ENCODE data around the gene VEGFA.

Gene VEGFA

DNA sequence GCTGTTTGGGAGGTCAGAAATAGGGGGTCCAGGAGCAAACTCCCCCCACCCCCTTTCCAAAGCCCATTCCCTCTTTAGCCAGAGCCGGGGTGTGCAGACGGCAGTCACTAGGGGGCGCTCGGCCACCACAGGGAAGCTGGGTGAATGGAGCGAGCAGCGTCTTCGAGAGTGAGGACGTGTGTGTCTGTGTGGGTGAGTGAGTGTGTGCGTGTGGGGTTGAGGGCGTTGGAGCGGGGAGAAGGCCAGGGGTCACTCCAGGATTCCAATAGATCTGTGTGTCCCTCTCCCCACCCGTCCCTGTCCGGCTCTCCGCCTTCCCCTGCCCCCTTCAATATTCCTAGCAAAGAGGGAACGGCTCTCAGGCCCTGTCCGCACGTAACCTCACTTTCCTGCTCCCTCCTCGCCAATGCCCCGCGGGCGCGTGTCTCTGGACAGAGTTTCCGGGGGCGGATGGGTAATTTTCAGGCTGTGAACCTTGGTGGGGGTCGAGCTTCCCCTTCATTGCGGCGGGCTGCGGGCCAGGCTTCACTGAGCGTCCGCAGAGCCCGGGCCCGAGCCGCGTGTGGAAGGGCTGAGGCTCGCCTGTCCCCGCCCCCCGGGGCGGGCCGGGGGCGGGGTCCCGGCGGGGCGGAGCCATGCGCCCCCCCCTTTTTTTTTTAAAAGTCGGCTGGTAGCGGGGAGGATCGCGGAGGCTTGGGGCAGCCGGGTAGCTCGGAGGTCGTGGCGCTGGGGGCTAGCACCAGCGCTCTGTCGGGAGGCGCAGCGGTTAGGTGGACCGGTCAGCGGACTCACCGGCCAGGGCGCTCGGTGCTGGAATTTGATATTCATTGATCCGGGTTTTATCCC is at the start of gene VEGFA:
Gene VEGFA, plus strand, starts transcription at position 686 of the 846 bp plus-strand sequence.
- in situ Hi-C loops (cut with MboI; ENCODE audit: low sequenced_read_pairs): loop anchor here (10.0 kb wide), 1 partner anchor 305 kb away; no protein-coding TSS in a partner anchor

DNA sequence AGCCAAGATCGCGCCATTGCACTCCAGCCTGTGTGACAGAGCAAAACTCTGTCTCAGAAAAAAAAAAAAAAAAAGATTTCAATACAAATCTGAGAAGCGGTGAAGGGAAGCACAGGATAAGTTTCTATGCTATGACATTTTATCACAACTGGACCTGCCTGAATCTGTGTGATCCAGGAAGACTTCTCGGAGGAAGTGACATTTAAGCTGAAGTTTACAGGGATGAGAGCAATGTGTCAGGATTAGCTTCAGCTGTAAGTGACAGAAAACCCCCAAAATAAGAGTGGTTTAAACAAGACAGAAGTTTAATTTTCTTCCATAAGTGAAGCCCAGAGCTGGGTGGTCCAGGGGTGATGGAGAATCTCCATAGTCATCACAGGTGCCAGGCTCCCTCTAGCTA is 49.0 kb upstream of the VEGFA start:
- in situ Hi-C loops (cut with MboI; ENCODE audit: low sequenced_read_pairs): no loop called here

DNA sequence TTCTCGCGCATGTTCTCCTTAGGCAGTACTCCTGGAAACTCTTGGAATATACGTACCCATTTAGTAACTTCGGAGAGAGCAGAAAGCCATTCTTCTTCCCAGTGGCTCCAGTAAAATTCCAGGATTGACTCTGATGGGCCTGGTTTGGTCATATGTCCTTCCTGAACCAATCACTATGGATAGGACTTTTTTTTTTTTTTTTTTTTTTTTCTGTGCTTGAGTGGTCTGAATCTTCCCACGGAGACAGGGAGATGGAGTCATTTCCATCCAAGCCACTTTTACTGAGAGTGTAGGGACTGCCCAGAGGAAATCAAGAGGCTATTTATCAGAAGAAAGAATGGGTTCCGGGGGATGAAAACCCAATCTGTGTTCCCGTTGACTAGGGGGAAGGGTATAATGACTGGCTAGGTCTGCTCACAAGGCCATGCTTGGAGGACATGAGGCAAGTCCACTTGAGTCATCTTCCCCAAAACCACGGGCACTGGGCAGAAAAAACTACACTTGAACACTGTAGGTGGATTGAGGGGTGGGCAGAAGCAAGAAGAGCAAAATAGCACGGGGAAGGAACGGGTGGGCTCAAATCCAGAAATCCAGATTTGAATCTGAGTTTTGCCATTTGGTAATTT is 47.0 kb upstream of the VEGFA start:
- in situ Hi-C loops (cut with MboI; ENCODE audit: low sequenced_read_pairs): no loop called here

DNA sequence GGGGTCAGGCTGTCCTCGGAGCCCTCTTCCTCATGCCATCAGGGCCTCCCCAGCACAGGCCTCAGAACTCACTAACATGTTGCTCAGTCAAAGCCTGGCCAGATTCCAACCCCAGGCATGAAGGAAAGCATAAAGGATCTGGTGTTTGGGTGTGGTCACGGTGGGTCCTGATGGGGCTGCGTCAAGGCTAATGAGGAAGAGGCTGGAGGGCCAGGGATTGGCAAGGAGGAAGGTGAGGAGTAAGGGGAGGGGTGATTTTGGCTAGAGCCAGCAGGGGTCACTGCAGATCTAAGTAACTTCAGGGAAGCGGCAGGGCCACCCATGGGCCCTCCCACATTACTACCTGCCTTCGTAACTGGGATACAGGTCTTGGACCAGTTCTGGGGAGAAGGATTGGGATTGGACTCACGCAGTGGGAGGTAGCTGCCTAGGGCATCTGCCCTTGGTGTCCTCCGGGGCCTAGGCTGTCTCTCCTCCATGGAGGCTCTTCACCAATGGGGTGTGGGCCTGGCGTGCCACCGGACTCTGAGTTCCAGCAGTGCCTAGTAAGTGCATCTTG is 46.2 kb upstream of the VEGFA start:
- in situ Hi-C loops (cut with MboI; ENCODE audit: low sequenced_read_pairs): no loop called here

DNA sequence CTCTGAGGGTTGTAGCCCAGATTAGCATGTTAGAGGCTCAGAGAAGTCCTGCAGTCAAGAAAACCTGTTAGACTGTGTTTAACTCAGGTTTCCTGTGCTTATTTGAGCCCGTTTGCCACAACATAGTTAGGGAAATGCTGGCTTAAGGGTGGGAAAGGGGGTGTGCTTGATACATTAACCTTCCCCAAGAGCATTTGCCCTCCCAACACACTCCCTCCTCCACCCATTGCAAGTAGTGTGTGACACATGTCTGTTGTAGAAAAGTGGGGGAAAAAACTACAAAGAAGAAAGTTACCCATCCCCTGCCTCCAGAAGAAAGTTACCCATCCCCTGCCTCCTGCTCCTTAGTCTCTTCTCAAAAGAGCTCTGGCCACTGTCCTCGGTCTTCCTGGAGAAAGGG is 45.7 kb upstream of the VEGFA start:
- in situ Hi-C loops (cut with MboI; ENCODE audit: low sequenced_read_pairs): no loop called here

DNA sequence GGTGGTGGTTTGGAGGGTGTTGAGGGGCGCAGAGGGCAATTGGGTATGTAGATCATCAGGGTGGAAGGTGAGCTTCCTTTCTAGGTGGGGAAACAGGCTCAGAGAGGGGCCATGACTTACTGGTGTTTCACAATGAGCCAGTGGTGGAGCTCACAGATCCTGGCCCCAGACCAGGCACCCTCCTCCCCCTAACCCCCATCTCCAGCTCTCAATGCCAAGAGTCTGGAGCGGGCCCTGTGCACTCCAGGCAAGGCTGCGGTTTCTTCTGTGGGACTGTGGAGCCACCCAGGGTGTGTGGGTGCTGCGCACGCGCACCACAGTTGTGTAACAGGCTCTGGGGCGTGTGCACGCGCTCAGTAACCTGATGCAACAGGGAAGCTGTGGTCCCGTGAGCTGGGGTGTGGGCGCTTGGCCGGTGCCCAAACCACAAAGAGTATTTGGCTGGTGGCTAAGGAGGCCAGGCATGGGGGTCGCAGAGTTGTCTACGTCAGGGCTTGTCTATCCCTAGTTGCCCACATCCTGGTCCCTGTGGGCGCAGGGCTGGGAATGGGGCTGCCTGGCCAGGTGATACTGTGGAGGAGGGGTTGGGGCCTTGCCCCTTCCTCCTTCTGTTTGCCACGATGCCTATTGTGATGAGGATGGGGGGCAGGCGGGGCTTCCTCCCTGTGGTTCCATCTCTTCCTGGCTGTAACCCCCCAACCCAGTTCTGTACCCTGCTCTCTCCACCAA is 44.9 kb upstream of the VEGFA start:
- in situ Hi-C loops (cut with MboI; ENCODE audit: low sequenced_read_pairs): no loop called here

DNA sequence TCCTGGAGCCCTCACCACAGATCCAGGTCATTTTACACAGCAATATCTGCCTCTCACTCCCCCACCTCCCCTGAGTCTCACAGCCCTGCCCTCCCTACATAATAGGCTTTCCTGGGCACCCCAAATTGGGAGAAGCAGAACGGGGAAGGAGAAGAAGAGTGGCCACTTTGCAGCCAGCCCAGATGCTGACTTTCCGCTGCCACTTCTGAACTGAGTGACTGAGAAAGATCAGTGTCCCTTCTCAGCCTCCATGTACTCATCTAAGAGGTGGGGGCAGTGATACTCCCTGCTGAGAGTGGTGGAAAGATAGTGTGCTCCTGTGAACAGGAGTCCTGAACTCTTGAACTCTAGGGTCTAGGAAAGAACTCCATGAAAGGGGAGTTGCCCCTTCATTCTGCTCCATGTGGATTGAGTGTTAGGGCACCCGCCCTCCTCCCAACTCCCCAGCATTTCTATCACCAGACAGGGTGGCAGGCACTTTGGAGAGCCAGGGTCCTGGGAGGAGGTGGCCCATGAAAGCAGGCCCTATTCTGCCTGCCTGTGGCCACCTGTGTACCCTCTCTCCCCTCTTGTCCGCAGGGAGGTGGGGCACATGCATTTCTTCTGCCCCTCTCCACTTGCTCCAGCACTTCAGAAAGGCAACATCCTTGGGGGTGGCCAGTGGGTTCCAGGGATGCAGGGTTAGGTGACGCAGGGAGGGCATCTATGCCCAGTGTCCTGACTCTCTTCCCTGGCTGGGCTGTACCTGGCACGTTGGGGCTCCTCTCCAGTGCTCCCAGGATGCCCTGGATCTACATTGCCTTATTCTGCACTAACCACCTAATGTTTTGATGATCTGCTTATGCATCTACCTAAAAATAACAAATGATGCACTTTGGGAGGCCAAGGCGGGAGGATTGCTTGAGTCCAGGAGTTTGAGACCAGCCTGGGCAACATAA is 44.1 kb upstream of the VEGFA start:
- in situ Hi-C loops (cut with MboI; ENCODE audit: low sequenced_read_pairs): no loop called here

DNA sequence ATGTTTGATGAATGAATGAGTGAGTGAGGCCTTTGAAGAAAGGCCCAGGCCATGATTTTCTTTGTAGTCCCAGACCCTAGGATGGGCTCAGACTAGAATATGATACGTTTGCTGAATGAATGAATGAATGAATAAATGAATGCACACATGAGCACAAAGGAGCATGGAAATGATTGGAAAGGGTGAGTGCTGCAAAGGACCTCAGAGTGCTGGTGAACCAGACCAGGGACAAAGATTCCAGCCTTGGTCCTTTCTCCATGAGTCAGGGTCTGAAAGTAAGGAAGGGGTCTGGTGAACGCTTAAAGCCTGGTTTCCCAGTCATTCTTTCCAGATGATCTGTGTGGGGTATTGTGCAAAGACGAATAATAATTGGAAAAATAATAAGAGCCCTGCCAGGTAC is 42.4 kb upstream of the VEGFA start:
- in situ Hi-C loops (cut with MboI; ENCODE audit: low sequenced_read_pairs): no loop called here

DNA sequence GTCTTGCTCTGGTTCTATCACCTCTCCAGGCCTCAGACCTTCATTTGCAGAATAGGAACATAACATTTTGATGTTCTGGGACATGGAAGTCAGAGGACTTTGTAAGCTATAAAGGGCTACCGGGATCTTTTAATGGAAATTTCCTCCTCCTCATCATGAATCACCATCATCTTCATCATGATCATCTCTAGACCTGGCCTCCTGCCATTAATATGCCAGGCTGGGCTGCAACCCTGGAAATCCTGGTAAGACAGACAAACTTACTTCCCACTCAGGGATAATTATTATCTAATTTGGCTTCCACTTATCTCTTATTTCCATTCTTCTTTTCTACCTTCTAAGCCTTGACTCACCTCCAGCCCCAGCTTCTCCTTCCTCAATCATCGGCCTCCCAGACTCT is 41.4 kb upstream of the VEGFA start:
- in situ Hi-C loops (cut with MboI; ENCODE audit: low sequenced_read_pairs): no loop called here

DNA sequence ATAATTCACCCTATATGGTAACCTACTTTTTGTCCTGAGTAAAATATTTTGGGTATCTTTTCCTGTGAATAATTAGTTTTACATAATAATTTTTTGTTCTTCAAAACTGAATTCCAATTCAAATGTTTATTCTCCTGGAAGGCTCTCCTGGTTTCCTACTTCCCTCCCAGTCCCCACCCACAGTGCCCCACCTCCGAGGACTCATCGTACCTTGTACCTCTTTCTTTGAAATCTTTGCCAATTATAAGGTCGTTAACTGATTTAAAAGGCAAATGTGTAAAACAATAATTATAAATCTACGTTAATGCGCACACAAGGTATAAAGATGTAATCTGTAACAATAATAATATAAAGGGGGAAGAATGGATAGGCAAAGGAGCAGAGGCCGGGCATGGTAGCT is 40.5 kb upstream of the VEGFA start:
- in situ Hi-C loops (cut with MboI; ENCODE audit: low sequenced_read_pairs): no loop called here

DNA sequence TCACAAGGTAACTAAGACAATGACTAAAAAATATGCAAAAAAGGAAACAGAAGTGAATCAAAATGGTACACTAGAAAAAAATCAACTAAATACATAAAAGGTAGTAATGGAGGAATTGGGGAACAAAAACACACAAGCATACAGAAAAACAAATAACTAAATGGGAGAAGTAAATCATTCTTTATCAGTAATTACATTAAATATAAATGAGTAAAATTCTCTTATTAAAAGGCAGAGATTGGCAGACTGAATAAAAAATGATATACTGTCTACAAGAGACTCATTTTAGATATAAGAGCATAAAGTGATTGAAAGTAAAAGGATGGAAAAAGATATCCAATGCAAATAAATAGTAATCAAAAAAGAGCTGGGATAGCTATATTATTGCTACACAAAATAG is 39.4 kb upstream of the VEGFA start:
- in situ Hi-C loops (cut with MboI; ENCODE audit: low sequenced_read_pairs): no loop called here

DNA sequence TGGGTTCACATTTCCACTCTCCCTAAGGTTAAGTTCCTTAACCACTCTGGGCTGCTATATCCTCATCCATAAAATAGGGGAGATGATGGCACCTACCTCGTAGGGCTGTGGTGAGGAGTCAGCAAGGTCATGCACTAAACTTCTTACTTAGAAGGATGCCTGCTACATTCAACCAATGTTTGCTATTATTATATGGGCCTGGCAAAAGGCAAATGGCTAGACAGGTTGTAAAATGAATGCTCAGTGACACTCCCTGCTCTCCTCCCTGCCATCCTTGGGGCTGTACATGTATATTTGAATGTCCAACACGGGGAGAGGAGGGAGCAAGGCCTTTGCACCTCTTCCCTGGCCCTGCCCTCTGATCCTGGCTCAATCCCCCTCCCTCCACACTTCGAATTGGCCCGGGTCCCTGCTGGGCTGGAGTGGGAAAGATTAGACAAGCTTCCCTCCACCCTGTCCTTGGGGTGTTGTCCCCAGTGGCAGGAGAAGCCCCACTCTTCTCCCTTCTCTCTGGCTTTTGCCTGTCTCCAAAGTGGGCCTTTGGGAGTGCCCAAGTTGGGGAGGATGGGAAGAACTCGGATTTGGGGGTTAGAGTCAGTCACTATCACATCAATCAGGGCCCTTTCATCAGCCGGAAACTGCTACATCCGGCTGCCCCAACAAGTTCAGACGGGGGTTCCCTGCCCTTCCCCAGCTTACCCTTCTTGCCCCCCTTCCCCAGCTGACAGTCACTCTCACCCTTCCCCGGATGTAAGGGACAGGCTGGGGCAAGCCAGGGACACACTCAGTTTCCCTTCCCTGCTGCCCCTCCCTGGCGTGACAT is 36.3 kb upstream of the VEGFA start:
- in situ Hi-C loops (cut with MboI; ENCODE audit: low sequenced_read_pairs): no loop called here

DNA sequence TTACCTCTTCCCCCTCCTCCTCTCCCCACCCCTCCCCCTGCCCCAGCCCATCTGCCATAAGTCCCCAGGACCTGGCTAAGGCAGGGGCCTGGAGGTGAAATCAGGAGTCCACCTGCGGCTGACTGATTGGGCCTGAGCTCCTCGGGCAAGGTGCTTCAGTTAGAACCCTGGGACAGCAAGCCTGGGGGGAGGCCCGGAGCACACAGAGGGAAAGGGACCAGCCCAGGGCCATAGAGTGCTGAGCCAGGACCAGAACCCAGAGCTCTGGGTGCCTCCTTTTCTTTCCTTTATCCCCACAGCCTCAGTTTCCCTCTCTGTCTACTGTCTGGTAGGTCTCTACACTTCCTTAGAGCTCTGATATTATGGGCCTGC is 35.7 kb upstream of the VEGFA start:
- in situ Hi-C loops (cut with MboI; ENCODE audit: low sequenced_read_pairs): no loop called here

DNA sequence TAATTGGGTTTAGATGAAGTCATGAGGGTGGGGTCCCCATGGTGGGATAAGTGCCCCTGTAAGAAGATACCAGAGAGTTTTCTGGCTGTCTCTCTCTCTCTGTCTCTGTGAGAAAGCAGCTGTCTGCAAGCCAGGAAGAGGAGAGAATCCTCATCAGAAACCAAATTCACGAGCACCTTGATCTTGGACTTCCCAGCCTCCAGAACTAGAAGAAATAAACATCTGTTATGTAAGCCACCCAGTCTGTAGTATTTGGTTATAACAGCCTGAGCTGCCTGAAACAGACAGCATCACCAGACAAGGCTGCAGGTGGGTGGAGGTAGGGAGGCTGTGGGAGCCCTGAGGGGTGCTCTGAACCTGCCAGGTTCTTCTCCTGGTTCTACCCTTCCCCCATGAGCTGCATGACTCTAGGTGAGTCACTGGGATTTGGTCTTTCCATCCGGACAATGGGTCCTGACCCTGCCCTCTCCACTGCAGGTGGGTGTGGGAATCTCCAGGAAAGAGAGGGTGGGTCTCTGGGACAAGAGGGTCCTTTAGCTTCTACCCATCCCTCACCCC is 34.3 kb upstream of the VEGFA start:
- in situ Hi-C loops (cut with MboI; ENCODE audit: low sequenced_read_pairs): no loop called here

DNA sequence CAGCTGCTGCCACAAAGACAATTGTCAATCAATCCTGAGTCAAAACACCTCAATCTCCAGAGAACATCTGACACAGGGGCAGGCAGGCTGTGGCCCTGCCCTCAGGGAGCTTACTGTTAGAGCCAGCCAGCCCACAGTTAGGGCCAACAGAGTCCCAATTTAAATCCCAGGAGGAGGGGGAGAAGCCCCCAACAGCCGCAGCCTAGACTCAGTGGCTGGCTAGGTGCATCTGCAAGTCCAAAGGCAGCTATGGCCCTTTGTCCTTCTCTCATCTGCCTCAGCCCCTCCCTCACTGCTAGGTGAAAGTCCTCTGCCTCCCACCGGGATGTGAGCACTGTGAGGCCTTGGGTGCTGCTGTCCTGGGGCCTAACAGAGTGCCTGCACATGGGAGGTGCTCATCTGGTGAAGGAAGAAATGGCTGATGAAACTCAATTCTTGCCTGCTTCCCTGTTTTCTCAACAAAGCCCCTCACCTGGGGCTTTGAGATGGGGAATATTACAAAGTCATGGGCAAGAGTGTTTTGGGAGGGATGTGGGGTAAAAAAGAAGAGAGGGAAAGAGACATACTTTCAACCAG is 33.7 kb upstream of the VEGFA start:
- in situ Hi-C loops (cut with MboI; ENCODE audit: low sequenced_read_pairs): no loop called here

DNA sequence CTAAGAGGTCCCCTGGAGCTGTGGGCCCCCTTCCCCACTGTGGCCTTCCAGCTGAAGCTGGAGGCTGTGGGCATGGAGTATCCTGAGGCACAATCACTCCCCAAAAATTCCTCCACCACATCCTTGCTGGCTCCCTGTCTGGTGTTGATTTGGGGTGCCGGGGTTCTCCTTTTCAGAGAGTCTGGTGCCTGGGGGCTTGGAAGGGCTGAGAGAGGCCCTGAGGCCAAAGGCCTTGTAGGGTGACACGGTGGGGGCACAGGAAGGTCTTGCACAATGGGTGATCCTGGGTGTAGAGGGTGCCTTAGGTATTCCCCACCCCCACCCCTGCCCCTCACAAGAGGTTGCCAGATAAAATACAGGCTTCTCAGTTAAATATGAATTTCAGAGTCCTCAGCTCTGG is 33.2 kb upstream of the VEGFA start:
- in situ Hi-C loops (cut with MboI; ENCODE audit: low sequenced_read_pairs): no loop called here

DNA sequence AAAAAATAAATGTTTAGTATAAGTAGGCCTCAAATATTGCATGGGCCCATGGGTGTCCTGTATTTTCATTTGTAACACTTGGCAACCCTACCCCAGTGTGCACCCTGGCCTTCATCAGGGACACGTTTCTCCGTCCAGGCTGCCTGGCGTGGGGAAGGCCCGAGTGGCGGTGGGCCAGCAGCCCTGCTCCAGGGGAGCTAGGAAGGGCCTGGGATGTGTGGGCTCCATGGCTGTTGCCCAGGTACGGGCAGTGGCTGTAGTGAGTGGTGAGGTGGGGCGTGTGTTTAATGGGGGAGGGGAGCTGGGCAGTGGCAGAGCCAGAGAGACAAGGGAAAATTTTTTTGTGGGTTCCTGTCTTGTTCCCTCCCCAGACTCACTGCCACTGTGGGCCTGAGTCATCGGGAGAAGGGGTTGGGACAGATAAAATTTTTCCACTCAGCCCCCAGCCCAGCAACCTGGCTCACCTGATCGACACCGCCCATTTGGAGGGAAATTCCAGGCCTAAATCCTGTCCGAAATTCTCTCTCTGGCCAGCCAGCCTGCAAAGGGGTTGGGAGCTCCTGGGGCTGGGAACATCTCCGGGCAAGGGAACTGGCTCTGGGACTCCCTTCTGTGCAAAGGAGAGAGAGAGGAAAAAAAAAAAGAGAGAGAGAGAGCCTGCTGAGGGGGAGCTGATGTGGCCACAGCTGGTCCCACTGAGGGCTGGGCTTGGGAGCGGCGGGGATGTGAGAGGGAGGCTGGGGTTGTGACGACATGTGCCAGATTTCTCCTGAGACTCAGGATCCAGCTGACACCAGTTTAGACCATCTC is 32.5 kb upstream of the VEGFA start:
- in situ Hi-C loops (cut with MboI; ENCODE audit: low sequenced_read_pairs): no loop called here

DNA sequence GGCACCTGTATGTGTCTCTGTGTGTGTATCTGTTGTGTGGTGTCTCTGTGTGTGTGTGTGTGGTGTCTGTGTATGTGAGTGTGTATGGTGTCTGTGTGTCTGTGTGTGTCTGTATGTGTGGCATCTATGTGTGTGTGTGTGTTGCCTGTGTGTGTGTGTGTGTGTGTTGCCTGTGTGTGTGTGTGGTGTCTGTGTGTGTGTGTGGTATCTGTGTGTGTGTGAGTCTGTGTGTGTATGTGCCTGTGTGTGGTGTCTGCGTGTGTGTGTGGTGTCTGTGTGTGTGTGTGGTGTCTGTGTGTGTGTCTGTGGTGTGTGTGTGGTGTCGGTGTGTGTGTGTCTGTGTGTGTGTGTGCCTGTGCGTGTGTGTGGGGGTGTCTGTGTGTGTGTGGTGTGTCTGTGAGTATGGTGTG is 31.7 kb upstream of the VEGFA start:
- in situ Hi-C loops (cut with MboI; ENCODE audit: low sequenced_read_pairs): no loop called here
